Rectal smooth muscle tissue (tissue), 1 donor: ENCODE data around the gene RAPH1.
"Not testable (repeated sequence)": the region's sequence is repeated elsewhere in the genome, so short reads cannot be mapped to it uniquely, and the experiment has no call there.

ENCODE experiments used
- H3K27ac ChIP-seq: one replicate; pipeline ENCODE4 v1.7.0; 2013; ENCODE audit warnings: low read depth, low read length, inconsistent platforms
- H3K27me3 ChIP-seq: one replicate; pipeline ENCODE4 v1.7.0; 2013; ENCODE audit warnings: low read length; ENCODE audit not compliant: control insufficient read depth, insufficient read depth
- H3K36me3 ChIP-seq: one replicate; pipeline ENCODE4 v1.7.0; 2013; ENCODE audit warnings: low read length; ENCODE audit not compliant: control insufficient read depth, insufficient read depth
- H3K4me1 ChIP-seq: one replicate; pipeline ENCODE4 v1.7.0; 2013; ENCODE audit warnings: low read length; ENCODE audit not compliant: control insufficient read depth, insufficient read depth
- H3K4me3 ChIP-seq: one replicate; pipeline ENCODE4 v1.7.0; 2013; ENCODE audit warnings: low read length
- H3K9ac ChIP-seq: one replicate; pipeline ENCODE4 v1.7.0; 2013; ENCODE audit warnings: low read length

Gene RAPH1

DNA sequence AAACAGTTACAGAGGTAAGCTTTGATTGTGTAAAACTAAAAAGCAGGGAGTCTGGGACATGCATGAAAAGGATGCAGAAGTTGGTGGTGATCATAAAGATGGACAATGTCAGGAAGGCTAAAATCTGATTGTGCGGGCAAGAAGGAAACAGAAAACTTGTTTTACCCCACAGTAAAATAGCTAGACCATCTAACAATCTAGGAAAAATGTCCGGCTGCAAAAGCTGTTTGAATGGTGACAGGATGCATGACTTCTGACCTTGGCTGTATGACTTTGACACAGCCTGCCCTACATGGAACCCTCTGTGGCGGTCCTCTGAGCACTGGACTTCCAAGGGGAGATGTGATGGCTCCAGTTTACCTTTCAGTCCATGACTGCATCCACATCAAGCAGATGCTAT lies 93.6 kb downstream of the RAPH1 start:
- peaks cover 9% of the 10 kb centered on the region for H3K36me3 ChIP-seq
- H3K9ac ChIP-seq: no peak overlapping the region
- no peak overlapping the region for H3K4me3 ChIP-seq
- H3K27me3 ChIP-seq: no peaks in the 10 kb centered on the region
- H3K27ac ChIP-seq: no peak overlapping the region
- no peaks in the 10 kb centered on the region for H3K4me1 ChIP-seq

DNA sequence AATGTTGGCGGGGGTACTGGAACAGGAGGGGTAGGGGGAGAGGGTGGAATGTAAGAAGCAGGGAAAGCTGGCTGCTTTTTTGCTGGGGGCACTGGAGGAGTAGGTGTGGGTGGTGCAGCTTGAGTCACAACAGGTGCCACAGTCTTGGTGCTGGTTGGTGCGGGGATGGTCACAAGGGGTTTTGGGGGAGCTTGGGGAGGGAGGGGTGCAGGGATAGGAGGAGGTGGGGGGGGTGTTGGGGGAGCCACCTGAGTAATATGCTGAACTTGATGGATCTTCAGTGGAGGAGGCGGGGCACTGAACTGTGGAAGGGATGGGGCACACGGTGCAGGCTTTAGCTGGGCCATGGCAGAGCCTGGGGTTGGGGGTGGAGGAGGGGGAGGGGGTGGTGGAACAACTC lies 94.4 kb downstream of the RAPH1 start:
- no peaks in the 10 kb centered on the region for H3K4me1 ChIP-seq
- H3K27me3 ChIP-seq: no peaks in the 10 kb centered on the region
- H3K9ac ChIP-seq: no peak overlapping the region
- H3K4me3 ChIP-seq: no peak overlapping the region
- H3K27ac ChIP-seq: no peak overlapping the region
- peaks cover 9% of the 10 kb centered on the region for H3K36me3 ChIP-seq

DNA sequence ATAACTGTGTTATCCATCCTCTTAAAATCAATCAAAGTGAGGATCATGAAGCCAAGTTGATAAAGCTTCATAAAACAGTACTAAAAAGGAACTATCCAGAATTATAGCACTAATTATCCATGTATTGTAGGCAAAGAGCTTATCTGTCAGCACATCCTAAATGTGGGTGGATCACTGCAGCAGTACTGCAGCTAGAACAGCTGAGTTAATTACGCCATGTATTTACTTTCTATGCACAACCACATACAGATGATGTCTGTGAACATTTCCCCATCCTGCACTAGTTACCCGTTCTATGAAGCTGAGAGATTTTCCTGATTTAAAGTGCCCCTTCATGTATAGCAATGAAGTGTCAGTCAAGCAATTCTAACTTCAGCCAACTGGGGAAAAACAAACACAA lies 96.6 kb downstream of the RAPH1 start:
- H3K4me1 ChIP-seq: no peaks in the 10 kb centered on the region
- no peak overlapping the region for H3K4me3 ChIP-seq
- H3K36me3 ChIP-seq: peaks cover 9% of the 10 kb centered on the region
- no peak overlapping the region for H3K9ac ChIP-seq
- H3K27me3 ChIP-seq: no peaks in the 10 kb centered on the region
- no peak overlapping the region for H3K27ac ChIP-seq

DNA sequence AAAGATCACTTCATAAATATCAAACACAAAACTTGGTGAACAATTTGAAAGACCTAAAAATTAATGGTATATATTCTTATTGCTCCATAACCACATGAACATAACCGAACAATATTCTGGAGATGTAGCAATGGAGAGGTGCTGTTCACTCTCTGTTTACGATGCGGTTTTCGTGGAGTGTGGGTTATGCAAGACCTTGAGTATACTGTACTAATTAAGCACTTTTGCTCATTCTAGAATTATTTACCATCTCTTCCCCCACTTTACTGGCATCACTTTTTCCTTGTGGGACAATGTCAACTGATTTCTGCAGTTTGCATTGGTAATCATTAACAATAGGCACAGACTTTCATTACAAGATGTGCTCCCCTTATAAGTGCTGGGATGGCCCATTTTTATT lies 97.6 kb downstream of the RAPH1 start:
- H3K27ac ChIP-seq: no peak overlapping the region
- no peaks in the 10 kb centered on the region for H3K4me1 ChIP-seq
- H3K4me3 ChIP-seq: no peak overlapping the region
- peaks cover 9% of the 10 kb centered on the region for H3K36me3 ChIP-seq
- H3K9ac ChIP-seq: no peak overlapping the region
- H3K27me3 ChIP-seq: no peaks in the 10 kb centered on the region

DNA sequence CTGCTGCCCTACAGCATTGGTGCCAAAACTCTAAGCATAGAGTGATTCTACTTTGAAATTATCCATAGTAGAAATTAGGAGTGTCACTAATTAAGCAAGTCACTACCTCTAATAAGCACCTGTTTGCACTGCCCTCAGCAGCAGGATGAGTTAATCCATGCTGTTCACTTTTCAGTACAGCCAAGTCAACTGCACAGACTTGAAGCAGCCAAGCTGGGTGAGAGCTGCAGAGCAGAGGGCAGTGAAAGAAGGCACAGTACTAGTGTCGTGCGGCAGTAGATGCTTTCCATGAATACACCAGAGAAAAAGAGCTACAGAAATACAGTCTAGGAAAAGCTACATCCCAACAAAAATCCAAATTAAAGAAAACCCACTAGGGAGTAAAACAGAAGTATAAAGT lies 98.6 kb downstream of the RAPH1 start:
- no peaks in the 10 kb centered on the region for H3K27me3 ChIP-seq
- no peak overlapping the region for H3K9ac ChIP-seq
- peaks cover 4% of the 10 kb centered on the region for H3K36me3 ChIP-seq
- H3K27ac ChIP-seq: no peak overlapping the region
- no peak overlapping the region for H3K4me3 ChIP-seq
- H3K4me1 ChIP-seq: no peaks in the 10 kb centered on the region

DNA sequence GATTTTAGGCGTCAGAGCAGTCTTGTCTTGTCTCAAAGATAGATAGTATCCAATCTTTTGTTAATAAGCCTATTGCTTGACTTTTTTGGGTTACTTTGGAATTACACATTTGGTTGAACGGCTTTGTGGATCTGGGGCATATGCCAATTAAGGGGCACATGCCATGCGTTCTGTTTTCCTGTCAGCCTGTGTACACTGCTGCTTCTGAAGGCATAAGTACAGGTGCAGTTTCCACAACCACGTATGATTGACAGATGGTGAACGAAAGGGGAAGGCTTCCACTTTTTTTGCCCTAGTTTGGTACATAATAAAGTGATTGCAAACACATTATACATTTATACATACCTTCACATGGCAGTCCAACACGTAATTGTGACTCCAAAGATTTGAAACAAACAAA lies 102.3 kb downstream of the RAPH1 start:
- H3K36me3 ChIP-seq: no peaks in the 10 kb centered on the region
- H3K27ac ChIP-seq: no peak overlapping the region
- H3K9ac ChIP-seq: no peak overlapping the region
- no peaks in the 10 kb centered on the region for H3K27me3 ChIP-seq
- H3K4me1 ChIP-seq: no peaks in the 10 kb centered on the region
- no peak overlapping the region for H3K4me3 ChIP-seq

DNA sequence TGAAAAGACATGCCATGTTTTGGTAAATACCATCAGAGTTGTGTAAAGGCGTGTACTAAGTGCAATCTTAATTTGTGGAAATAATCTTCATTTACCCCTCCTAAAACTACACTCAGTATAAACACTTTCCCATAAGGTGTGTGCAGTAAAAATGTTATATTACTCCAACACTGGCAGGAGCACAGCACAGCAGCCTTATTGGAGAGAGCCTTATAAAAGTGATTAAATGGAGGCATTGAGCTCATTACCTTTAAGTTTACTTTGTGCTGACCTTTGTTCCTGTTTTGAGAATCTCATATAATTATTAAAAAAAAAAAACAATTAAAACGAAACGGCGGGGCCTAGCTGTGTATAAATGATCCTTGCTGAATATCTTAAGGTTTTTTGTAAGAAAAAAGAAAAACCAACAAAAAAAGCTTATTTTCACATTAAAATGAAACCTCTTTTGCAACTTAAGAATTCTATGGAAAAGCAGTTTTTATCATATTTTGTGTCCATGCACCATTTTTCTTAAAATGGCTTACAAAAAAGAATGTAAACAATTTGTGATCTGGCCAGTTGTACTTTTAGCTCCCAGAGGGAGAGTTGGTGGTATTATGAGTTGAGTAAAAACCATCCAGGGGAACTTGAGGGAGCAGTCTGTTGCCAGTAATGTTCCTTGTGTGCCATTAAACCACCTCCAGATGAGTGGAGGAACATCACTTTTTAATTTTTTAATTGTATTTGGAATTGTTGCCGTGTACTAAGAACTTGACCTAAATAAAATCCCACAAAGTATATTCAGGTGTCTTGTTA lies 103.5 kb downstream of the RAPH1 start:
- Histone ChIP-seq H3K4me1 (no peaks in the 10 kb centered on the region), H3K27ac (no peak overlapping the region), H3K36me3 (no peaks in the 10 kb centered on the region), H3K4me3 (no peak overlapping the region), H3K9ac (no peak overlapping the region), H3K27me3 (no peaks in the 10 kb centered on the region)

DNA sequence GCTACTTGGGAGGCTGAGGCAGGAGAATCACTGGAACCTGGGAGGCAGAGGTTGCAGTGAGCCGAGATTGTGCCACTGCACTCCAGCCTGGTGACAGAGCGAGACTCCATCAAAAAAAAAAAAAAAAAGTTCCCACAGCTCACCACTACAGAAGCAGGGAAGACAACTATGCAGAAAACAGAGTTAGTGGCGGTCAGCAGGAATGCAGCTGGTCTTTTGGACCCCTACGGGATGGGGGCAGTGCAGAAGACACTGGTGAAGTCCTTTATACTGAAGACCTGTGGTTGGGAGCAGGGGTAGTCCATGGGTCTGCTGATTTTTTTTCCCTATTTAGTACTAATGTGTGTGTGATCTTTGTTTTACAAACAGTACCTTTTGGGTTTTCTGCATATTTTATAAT lies 105.5 kb downstream of the RAPH1 start:
- H3K36me3 ChIP-seq, H3K4me3 ChIP-seq, H3K27ac ChIP-seq, H3K4me1 ChIP-seq, H3K9ac ChIP-seq, H3K27me3 ChIP-seq: not testable (repeated sequence)

DNA sequence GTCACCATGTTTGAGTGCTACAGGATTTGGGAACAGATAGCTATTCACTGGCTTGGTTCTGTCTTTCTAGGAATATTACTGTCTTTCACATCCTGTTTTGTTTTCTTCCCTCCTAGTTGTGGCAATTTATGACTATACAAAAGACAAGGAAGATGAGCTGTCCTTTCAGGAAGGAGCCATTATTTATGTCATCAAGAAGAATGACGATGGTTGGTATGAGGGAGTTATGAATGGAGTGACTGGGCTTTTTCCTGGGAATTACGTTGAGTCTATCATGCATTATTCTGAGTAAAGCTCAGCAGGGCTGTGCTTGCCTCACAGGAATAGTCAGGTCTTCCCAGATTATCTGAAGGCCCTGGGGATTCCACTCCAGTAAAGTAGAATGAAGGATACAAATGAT lies 108.0 kb downstream of the RAPH1 start:
- no peak overlapping the region for H3K9ac ChIP-seq
- no peaks in the 10 kb centered on the region for H3K27me3 ChIP-seq
- no peaks in the 10 kb centered on the region for H3K36me3 ChIP-seq
- H3K27ac ChIP-seq: no peak overlapping the region
- H3K4me1 ChIP-seq: no peaks in the 10 kb centered on the region
- no peak overlapping the region for H3K4me3 ChIP-seq

DNA sequence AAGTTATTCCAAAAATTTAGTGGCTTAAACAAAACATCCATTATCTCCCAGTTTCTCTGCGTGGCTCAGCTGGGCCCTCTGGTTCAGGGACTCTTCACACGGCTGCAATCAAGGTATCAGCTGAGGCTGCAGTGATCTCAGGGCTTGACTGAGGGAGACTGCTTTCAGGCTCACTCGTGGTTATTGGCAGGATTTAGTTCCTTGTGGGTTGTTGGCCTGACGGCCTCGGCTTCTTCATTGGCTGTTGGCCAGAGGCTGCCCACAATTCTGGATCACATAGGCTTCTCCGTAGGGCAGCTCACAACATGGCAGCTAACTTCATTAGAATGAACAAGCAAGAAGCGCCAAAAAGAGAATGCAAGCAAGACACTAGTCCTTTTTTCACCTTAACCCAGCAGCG lies 116.8 kb downstream of the RAPH1 start:
- Histone ChIP-seq H3K4me3 (no peak overlapping the region), H3K27me3 (no peaks in the 10 kb centered on the region), H3K4me1 (no peaks in the 10 kb centered on the region), H3K36me3 (peaks cover 8% of the 10 kb centered on the region), H3K9ac (no peak overlapping the region), H3K27ac (no peak overlapping the region)

DNA sequence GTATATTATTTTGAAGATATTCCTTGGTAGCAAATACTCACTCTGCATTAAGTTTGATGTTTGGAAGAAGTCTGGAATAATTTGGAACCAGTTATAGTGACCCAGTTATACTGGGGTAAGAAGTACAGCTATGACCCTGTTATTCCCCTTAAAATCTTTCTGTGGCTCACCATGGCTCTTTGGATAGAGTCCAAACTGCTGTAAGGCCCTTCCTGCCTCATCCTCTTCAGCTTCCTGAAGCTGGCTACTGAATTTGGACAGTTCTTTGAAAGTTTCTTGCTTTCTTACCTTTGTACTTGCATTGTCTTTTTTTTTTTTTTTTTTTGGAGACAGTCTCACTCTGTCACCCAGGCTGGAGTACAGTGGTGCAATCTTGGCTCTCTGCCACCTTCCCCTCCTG lies 121.3 kb downstream of the RAPH1 start:
- Histone ChIP-seq H3K9ac (no peak overlapping the region), H3K36me3 (peaks cover 8% of the 10 kb centered on the region)

DNA sequence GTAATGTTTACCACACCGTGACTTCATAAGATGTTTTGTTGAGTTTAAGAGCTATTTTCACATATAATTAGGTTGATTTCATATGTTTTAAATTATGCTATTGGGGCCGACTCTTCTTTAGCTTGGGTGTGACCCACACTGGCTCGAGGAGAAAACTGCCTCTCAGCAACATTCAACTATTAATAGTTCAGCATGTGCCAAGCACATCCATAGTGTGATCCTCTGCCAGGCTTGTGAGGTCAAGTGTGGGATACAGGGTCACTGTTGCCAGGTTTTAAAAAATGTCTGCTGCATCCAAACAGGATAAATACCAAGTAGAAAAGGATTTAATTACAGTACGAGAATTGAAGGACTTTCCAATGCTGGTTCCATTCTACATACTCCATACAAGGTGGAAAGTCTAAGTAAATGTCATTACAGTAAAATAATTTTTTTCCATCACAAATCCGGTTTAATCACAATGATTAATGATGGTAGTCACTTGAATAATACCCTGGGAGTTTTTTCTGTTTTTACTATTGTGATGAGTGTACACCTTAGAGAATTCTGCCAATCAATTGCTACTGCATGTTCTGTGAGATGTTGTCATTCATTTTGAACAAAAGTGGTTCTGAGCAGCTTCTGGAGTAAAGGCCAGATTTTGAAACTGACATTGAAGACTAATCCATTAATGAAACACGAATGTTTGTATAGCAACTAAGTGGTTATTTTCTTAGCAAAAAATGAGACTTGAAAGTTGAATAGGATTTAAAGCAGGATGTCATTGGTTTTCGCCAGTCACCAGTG lies 122.4 kb downstream of the RAPH1 start:
- no peak overlapping the region for H3K27ac ChIP-seq
- H3K27me3 ChIP-seq: no peaks in the 10 kb centered on the region
- H3K4me3 ChIP-seq: no peak overlapping the region
- H3K36me3 ChIP-seq: no peaks in the 10 kb centered on the region
- H3K4me1 ChIP-seq: no peaks in the 10 kb centered on the region
- H3K9ac ChIP-seq: no peak overlapping the region

More for the DNA sequence above, 121.3 kb downstream of the RAPH1 start:
- Histone ChIP-seq H3K4me1 (no peaks in the 10 kb centered on the region), H3K27ac (no peak overlapping the region), H3K27me3 (no peaks in the 10 kb centered on the region), H3K4me3 (no peak overlapping the region)

DNA sequence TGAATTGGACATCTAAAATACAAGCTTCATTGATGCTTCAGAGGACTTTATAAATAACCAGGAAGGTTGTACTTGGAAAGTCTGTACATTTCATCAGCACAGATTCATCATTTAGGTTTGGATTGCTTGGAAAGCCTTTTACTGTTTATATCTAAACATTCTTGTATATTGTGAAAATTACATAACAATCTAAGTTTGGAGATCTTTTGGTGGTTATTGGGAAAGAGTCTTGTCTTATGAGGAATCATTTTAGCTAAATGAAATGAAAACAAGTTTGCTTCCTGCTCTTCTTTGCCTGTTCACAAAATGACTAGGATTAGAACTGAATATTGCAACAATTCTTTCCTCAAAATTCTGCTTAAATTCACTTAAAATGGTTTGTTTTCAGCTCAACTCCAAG lies 127.6 kb downstream of the RAPH1 start:
- Histone ChIP-seq H3K4me1 (no peaks in the 10 kb centered on the region), H3K27me3 (no peaks in the 10 kb centered on the region), H3K36me3 (peaks cover 3% of the 10 kb centered on the region), H3K9ac (no peak overlapping the region), H3K4me3 (no peak overlapping the region), H3K27ac (no peak overlapping the region)
